Measurements from ENCODE around the gene CCDC88C.

- TF ChIP-seq CTCF (conservative IDR thresholded peaks at IDR 0.05; ENCODE audit: low read depth in 2 of 2) (no peak), ETS1 (IDR thresholded peaks at IDR 0.05) (no peak), JUNB (IDR thresholded peaks at IDR 0.05; ENCODE audit: unreplicated experiment) (no peak), CREB1 (CRISPR knock-in tag; IDR thresholded peaks at IDR 0.05; ENCODE audit: low read depth) (no peak), EZH2 (IDR thresholded peaks at IDR 0.05; ENCODE audit: low read depth, unreplicated experiment) (no peak), POLR2AphosphoS5 (IDR thresholded peaks at IDR 0.05; ENCODE audit: low read depth) (no peak), STAT1 (IDR thresholded peaks at IDR 0.05; ENCODE audit: unreplicated experiment) (no peak)
Observed at GRCh38 chr14:91261115-91261514, 156.5 kb downstream of the CCDC88C start.
